ENCODE measurements around the gene SEZ6.

- TF ChIP-seq EGR1 (IDR thresholded peaks at IDR 0.05), result no peak
- TF ChIP-seq USF1 (IDR thresholded peaks at IDR 0.05), result no peak
Observed at GRCh38 chr17:29034510-29034909, 28.7 kb upstream of the SEZ6 start.
